ENCODE data around the gene CFAP45.

CFAP45 gene

GRCh38 chr1:159866066-159866465 lies 33.9 kb downstream of the CFAP45 start:
- Histone ChIP-seq H3K27me3 (ENCODE audit: control insufficient read depth in 5 of 5, insufficient read depth in 4 of 5, low read length in 5 of 5) (peaks cover 9 to 16% (median 10%) of the 10 kb centered on the region in 5 donors), H3K4me1 (ENCODE audit: control insufficient read depth in 5 of 5, insufficient read depth in 5 of 5, low read length in 5 of 5) (peaks cover 0 to 16% (median 10%) of the 10 kb centered on the region in 5 donors), H3K9me3 (ENCODE audit: control insufficient read depth in 5 of 5, low read length in 5 of 5) (no peaks in the 10 kb centered on the region), H3K9ac (ENCODE audit: low read length in 5 of 5) (no peak overlapping the region), H3K36me3 (ENCODE audit: control insufficient read depth in 5 of 5, insufficient read depth in 5 of 5, low read length in 5 of 5) (no peaks in the 10 kb centered on the region), H3K4me3 (ENCODE audit: low read depth in 1 of 5, low read length in 5 of 5) (no peak overlapping the region), H3K27ac (ENCODE audit: low read depth, low read length) (no peak overlapping the region)

GRCh38 chr1:159864262-159864661 lies 35.7 kb downstream of the CFAP45 start:
- H3K4me3 ChIP-seq (ENCODE audit: low read depth in 1 of 5, low read length in 5 of 5): no peak overlapping the region
- peaks cover 2 to 12% (median 9%) of the 10 kb centered on the region in 5 donors for H3K27me3 ChIP-seq (ENCODE audit: control insufficient read depth in 5 of 5, insufficient read depth in 4 of 5, low read length in 5 of 5)
- H3K36me3 ChIP-seq (ENCODE audit: control insufficient read depth in 5 of 5, insufficient read depth in 5 of 5, low read length in 5 of 5): no peaks in the 10 kb centered on the region
- H3K9me3 ChIP-seq (ENCODE audit: control insufficient read depth in 5 of 5, low read length in 5 of 5): no peaks in the 10 kb centered on the region
- no peak overlapping the region for H3K27ac ChIP-seq (ENCODE audit: low read depth, low read length)
- peaks cover 0 to 16% (median 10%) of the 10 kb centered on the region in 5 donors for H3K4me1 ChIP-seq (ENCODE audit: control insufficient read depth in 5 of 5, insufficient read depth in 5 of 5, low read length in 5 of 5)
- no peak overlapping the region for H3K9ac ChIP-seq (ENCODE audit: low read length in 5 of 5)

- Histone ChIP-seq H3K4me1 (ENCODE audit: control insufficient read depth in 5 of 5, insufficient read depth in 5 of 5, low read length in 5 of 5) (peaks cover 0 to 7% (median 4%) of the 10 kb centered on the region in 5 donors), H3K4me3 (ENCODE audit: low read depth in 1 of 5, low read length in 5 of 5) (no peak within 1 kb of the TSS), H3K9me3 (ENCODE audit: control insufficient read depth in 5 of 5, low read length in 5 of 5) (no peaks in the 10 kb centered on the region), H3K9ac (ENCODE audit: low read length in 5 of 5) (no peak within 1 kb of the TSS), H3K36me3 (ENCODE audit: control insufficient read depth in 5 of 5, insufficient read depth in 5 of 5, low read length in 5 of 5) (no peaks in the 10 kb centered on the region), H3K27me3 (ENCODE audit: control insufficient read depth in 5 of 5, insufficient read depth in 4 of 5, low read length in 5 of 5) (peaks cover 0 to 10% (median 3%) of the 10 kb centered on the region in 5 donors), H3K27ac (ENCODE audit: low read depth, low read length) (no peak within 1 kb of the TSS)
Measured at GRCh38 chr1:159862557-159862956, 37.4 kb downstream of the CFAP45 start, which contains the start of gene VSIG8. TSS of gene VSIG8 (minus strand) at chr1:159862657. CDS start at chr1:159862521, 136 bp downstream.

DNA sequence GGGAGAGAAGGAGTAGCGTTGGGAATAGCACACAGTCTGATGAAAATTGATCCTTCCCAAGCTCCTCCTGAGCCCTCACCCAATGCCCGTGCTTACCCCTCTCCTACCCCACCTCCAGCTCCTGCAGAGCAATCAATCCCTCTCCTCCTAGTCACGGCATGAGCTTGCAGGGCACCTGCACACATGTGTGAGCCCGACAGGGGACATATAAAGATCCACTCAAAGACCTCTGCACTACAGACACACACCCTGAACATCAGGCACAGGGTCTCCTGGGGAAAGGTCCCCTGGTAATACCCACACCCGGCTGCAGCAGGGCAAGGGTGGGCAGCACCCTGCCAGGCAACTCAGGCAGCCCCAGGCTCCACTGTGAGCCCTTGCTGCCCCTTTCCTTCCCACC lies 37.9 kb downstream of the CFAP45 start:
- H3K9ac ChIP-seq (ENCODE audit: low read length in 5 of 5): no peak overlapping the region

DNA sequence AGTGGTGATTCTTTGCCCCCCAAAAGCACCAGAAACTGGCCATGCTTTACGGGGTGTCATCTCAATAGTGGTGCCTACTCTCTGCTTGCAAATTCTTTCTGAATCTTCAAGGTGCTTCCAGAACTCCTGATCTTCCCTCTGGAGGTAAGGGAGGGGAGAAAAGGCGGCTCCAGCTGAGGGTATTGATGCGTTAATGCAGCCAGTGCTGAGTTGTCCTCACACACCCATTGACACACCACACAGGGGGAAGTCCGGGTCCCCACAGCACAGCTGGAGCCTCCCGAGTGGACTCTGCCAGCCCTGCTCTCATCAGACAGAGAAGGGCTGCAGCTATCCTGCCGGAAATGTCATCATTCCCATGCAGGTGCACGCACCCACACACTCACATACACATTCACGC lies 38.7 kb downstream of the CFAP45 start:
- H3K36me3 ChIP-seq (ENCODE audit: control insufficient read depth in 5 of 5, insufficient read depth in 5 of 5, low read length in 5 of 5): no peaks in the 10 kb centered on the region
- peaks cover 0 to 10% (median 3%) of the 10 kb centered on the region in 5 donors for H3K27me3 ChIP-seq (ENCODE audit: control insufficient read depth in 5 of 5, insufficient read depth in 4 of 5, low read length in 5 of 5)
- H3K27ac ChIP-seq (ENCODE audit: low read depth, low read length): no peak overlapping the region
- H3K9ac ChIP-seq (ENCODE audit: low read length in 5 of 5): no peak overlapping the region
- no peaks in the 10 kb centered on the region for H3K9me3 ChIP-seq (ENCODE audit: control insufficient read depth in 5 of 5, low read length in 5 of 5)
- no peaks in the 10 kb centered on the region for H3K4me1 ChIP-seq (ENCODE audit: control insufficient read depth in 5 of 5, insufficient read depth in 5 of 5, low read length in 5 of 5)
- no peak overlapping the region for H3K4me3 ChIP-seq (ENCODE audit: low read depth in 1 of 5, low read length in 5 of 5)

More for the DNA sequence above, 37.9 kb downstream of the CFAP45 start:
- Histone ChIP-seq H3K9me3 (ENCODE audit: control insufficient read depth in 5 of 5, low read length in 5 of 5) (no peaks in the 10 kb centered on the region), H3K27ac (ENCODE audit: low read depth, low read length) (no peak overlapping the region), H3K4me3 (ENCODE audit: low read depth in 1 of 5, low read length in 5 of 5) (no peak overlapping the region), H3K36me3 (ENCODE audit: control insufficient read depth in 5 of 5, insufficient read depth in 5 of 5, low read length in 5 of 5) (no peaks in the 10 kb centered on the region), H3K4me1 (ENCODE audit: control insufficient read depth in 5 of 5, insufficient read depth in 5 of 5, low read length in 5 of 5) (peaks cover 0 to 2% (median 0%) of the 10 kb centered on the region in 5 donors), H3K27me3 (ENCODE audit: control insufficient read depth in 5 of 5, insufficient read depth in 4 of 5, low read length in 5 of 5) (peaks cover 0 to 10% (median 3%) of the 10 kb centered on the region in 5 donors)

GRCh38 chr1:159860456-159860855 lies 39.5 kb downstream of the CFAP45 start:
- no peak overlapping the region for H3K27ac ChIP-seq (ENCODE audit: low read depth, low read length)
- H3K36me3 ChIP-seq (ENCODE audit: control insufficient read depth in 5 of 5, insufficient read depth in 5 of 5, low read length in 5 of 5): no peaks in the 10 kb centered on the region
- H3K9ac ChIP-seq (ENCODE audit: low read length in 5 of 5): no peak overlapping the region
- H3K4me1 ChIP-seq (ENCODE audit: control insufficient read depth in 5 of 5, insufficient read depth in 5 of 5, low read length in 5 of 5): peaks cover 0 to 2% (median under 1%) of the 10 kb centered on the region in 5 donors
- peaks cover 0 to 10% (median 3%) of the 10 kb centered on the region in 5 donors for H3K27me3 ChIP-seq (ENCODE audit: control insufficient read depth in 5 of 5, insufficient read depth in 4 of 5, low read length in 5 of 5)
- no peak overlapping the region for H3K4me3 ChIP-seq (ENCODE audit: low read depth in 1 of 5, low read length in 5 of 5)
- no peaks in the 10 kb centered on the region for H3K9me3 ChIP-seq (ENCODE audit: control insufficient read depth in 5 of 5, low read length in 5 of 5)

GRCh38 chr1:159859767-159860322 lies 40.1 kb downstream of the CFAP45 start:
- H3K9me3 ChIP-seq (ENCODE audit: control insufficient read depth in 5 of 5, low read length in 5 of 5): no peaks in the 10 kb centered on the region
- H3K27ac ChIP-seq (ENCODE audit: low read depth, low read length): no peak overlapping the region
- H3K9ac ChIP-seq (ENCODE audit: low read length in 5 of 5): no peak overlapping the region
- H3K4me1 ChIP-seq (ENCODE audit: control insufficient read depth in 5 of 5, insufficient read depth in 5 of 5, low read length in 5 of 5): peaks cover 0 to 8% (median 6%) of the 10 kb centered on the region in 5 donors
- no peak overlapping the region for H3K4me3 ChIP-seq (ENCODE audit: low read depth in 1 of 5, low read length in 5 of 5)
- peaks cover 0 to 10% (median 0%) of the 10 kb centered on the region in 5 donors for H3K27me3 ChIP-seq (ENCODE audit: control insufficient read depth in 5 of 5, insufficient read depth in 4 of 5, low read length in 5 of 5)
- H3K36me3 ChIP-seq (ENCODE audit: control insufficient read depth in 5 of 5, insufficient read depth in 5 of 5, low read length in 5 of 5): no peaks in the 10 kb centered on the region

DNA sequence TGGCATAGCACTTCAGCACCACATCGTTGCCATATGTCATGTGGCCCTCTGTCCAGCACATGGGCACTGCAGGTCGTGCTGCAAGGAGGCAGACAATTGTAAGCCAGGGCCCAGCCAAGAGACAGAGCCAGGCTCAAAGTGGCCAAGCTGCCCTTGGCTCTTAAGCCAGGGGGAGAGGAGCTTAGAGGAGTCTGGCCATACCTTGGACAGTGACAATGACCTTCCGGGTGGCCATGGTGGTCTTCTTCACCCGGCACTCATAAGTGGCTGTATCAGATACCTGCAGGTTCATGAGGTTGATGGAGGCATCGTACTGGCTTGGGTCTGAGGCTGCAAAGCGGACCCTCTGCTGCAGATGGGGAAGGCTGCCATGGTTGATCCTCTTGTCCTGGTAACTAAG lies 42.1 kb downstream of the CFAP45 start:
- Histone ChIP-seq H3K4me1 (ENCODE audit: control insufficient read depth in 5 of 5, insufficient read depth in 5 of 5, low read length in 5 of 5) (peaks cover 0 to 24% (median 15%) of the 10 kb centered on the region in 5 donors), H3K9ac (ENCODE audit: low read length in 5 of 5) (no peak overlapping the region), H3K27ac (ENCODE audit: low read depth, low read length) (no peak overlapping the region), H3K4me3 (ENCODE audit: low read depth in 1 of 5, low read length in 5 of 5) (no peak overlapping the region), H3K27me3 (ENCODE audit: control insufficient read depth in 5 of 5, insufficient read depth in 4 of 5, low read length in 5 of 5) (peaks cover 0 to 10% (median 0%) of the 10 kb centered on the region in 5 donors), H3K9me3 (ENCODE audit: control insufficient read depth in 5 of 5, low read length in 5 of 5) (no peaks in the 10 kb centered on the region), H3K36me3 (ENCODE audit: control insufficient read depth in 5 of 5, insufficient read depth in 5 of 5, low read length in 5 of 5) (no peaks in the 10 kb centered on the region)

DNA sequence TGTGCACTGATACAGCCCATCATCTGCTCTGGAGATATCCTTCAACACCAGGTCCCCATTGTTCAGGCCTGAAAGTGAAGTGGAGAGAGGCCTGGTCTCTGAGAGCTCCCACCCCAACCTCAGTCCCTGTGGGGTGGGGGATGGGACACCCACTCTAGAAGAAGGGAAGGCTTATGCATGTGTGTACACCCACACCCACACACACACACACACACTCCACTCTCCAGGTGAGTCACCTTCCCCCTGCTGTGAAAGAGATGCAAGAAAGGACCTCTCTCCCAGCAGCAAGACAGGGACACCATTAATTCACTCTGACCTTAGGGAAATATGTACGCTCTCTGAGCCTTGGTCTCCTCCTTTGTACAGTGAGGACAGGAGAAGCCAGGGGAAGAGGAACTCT lies 43.4 kb downstream of the CFAP45 start:
- no peaks in the 10 kb centered on the region for H3K36me3 ChIP-seq (ENCODE audit: control insufficient read depth in 5 of 5, insufficient read depth in 5 of 5, low read length in 5 of 5)

DNA sequence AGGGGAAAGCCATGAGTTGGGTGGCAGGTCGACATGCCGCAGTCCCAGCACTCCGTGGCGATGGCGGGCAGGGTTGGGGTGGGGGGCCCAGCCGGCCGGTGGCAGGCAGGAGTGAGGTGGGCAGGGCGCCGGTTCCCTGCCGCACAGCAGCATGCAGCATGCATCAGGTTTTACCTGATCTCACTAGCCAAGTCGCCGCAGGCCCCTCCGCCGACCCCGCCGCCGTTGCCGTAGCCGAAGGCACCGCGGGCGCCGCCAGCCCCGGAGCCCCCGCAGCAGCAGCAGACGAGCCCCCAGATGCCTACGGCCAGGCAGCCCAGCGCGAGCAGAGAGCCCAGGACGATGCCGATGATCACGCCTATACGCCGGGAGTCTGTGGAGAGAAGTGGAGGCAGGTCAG lies 44.3 kb downstream of the CFAP45 start:
- Histone ChIP-seq H3K4me1 (ENCODE audit: control insufficient read depth in 5 of 5, insufficient read depth in 5 of 5, low read length in 5 of 5) (peaks cover 0 to 24% (median 15%) of the 10 kb centered on the region in 5 donors), H3K9ac (ENCODE audit: low read length in 5 of 5) (no peak overlapping the region), H3K36me3 (ENCODE audit: control insufficient read depth in 5 of 5, insufficient read depth in 5 of 5, low read length in 5 of 5) (no peaks in the 10 kb centered on the region), H3K4me3 (ENCODE audit: low read depth in 1 of 5, low read length in 5 of 5) (peak overlapping the region in 2 of 5 donors; percentile 70 to 79), H3K27ac (ENCODE audit: low read depth, low read length) (no peak overlapping the region), H3K27me3 (ENCODE audit: control insufficient read depth in 5 of 5, insufficient read depth in 4 of 5, low read length in 5 of 5) (no peaks in the 10 kb centered on the region), H3K9me3 (ENCODE audit: control insufficient read depth in 5 of 5, low read length in 5 of 5) (no peaks in the 10 kb centered on the region)

More for the DNA sequence above, 43.4 kb downstream of the CFAP45 start:
- Histone ChIP-seq H3K9me3 (ENCODE audit: control insufficient read depth in 5 of 5, low read length in 5 of 5) (no peaks in the 10 kb centered on the region), H3K27ac (ENCODE audit: low read depth, low read length) (no peak overlapping the region), H3K4me3 (ENCODE audit: low read depth in 1 of 5, low read length in 5 of 5) (no peak overlapping the region), H3K27me3 (ENCODE audit: control insufficient read depth in 5 of 5, insufficient read depth in 4 of 5, low read length in 5 of 5) (peaks cover 0 to 2% (median 0%) of the 10 kb centered on the region in 5 donors), H3K4me1 (ENCODE audit: control insufficient read depth in 5 of 5, insufficient read depth in 5 of 5, low read length in 5 of 5) (peaks cover 0 to 24% (median 15%) of the 10 kb centered on the region in 5 donors), H3K9ac (ENCODE audit: low read length in 5 of 5) (no peak overlapping the region)
